KMS-11 (cell line): ENCODE results near the gene ELMOD3.

Experiments used
- H2AFZ ChIP-seq: fragments of 200-600 bp; sonication (generic); 2 replicates; pipeline ENCODE4 v1.6.1; 2016; ENCODE audit warnings: antibody characterized with exemption, mixed run types, low read depth
- H3K27ac ChIP-seq: fragments of 200-600 bp; sonication (generic); 2 replicates; pipeline ENCODE4 v1.6.1; 2016; ENCODE audit warnings: mild to moderate bottlenecking, mixed run types
- H3K27me3 ChIP-seq: fragments of 200-600 bp; sonication (generic); 2 replicates; pipeline ENCODE4 v1.6.1; 2017; ENCODE audit warnings: mild to moderate bottlenecking, low read depth, mixed run types, moderate library complexity; ENCODE audit not compliant: insufficient read depth
- H3K36me3 ChIP-seq: fragments of 200-600 bp; sonication (generic); 2 replicates; pipeline ENCODE4 v1.6.1; 2017; ENCODE audit warnings: mild to moderate bottlenecking, mixed run types; ENCODE audit not compliant: insufficient read depth
- H3K4me1 ChIP-seq: fragments of 200-600 bp; sonication (generic); 2 replicates; pipeline ENCODE4 v1.6.1; 2016; ENCODE audit warnings: mild to moderate bottlenecking, low read depth, mixed run types; ENCODE audit not compliant: poor library complexity, severe bottlenecking
- H3K4me2 ChIP-seq: fragments of 200-600 bp; sonication (generic); 2 replicates; pipeline ENCODE4 v1.7.0; 2016; ENCODE audit warnings: mild to moderate bottlenecking, mixed run types
- H3K4me3 ChIP-seq: fragments of 200-600 bp; sonication (generic); IDR thresholded peaks from 2 replicates; pipeline ENCODE4 v1.6.1; 2017; ENCODE audit warnings: low read depth, low read length, mixed read lengths; ENCODE audit not compliant: insufficient read depth
- H3K79me2 ChIP-seq: fragments of 200-600 bp; sonication (generic); 2 replicates; pipeline ENCODE4 v1.6.1; 2016; ENCODE audit warnings: low read depth, mixed run types; ENCODE audit not compliant: insufficient read depth
- H3K9ac ChIP-seq: fragments of 200-600 bp; sonication (generic); 2 replicates; pipeline ENCODE4 v1.6.1; 2016; ENCODE audit warnings: mild to moderate bottlenecking, mixed run types
- H4K20me1 ChIP-seq: fragments of 200-600 bp; sonication (generic); 2 replicates; pipeline ENCODE4 v1.6.1; 2016; ENCODE audit warnings: mild to moderate bottlenecking, mixed run types; ENCODE audit not compliant: insufficient read depth
- CTCF ChIP-seq: fragments of 200-600 bp; sonication (generic); conservative IDR thresholded peaks from 2 replicates; pipeline ENCODE4 v1.6.1; 2017; ENCODE audit warnings: low read depth, mild to moderate bottlenecking, antibody characterized with exemption, low read length, moderate library complexity, mixed read lengths

The ELMOD3 gene

GRCh38 chr2:85431570-85432205 lies 77.1 kb downstream of the ELMOD3 start:
- Histone ChIP-seq H3K4me1 (peaks cover 4% of the 10 kb centered on the region), H2AFZ (no peak overlapping the region), H3K27me3 (no peaks in the 10 kb centered on the region), H3K27ac (no peak overlapping the region), H3K4me2 (no peak overlapping the region), H3K4me3 (no peak overlapping the region), H3K9ac (no peak overlapping the region), H4K20me1 (no peaks in the 10 kb centered on the region), H3K36me3 (no peaks in the 10 kb centered on the region), H3K79me2 (no peaks in the 10 kb centered on the region)
- no peak for TF ChIP-seq CTCF

- H4K20me1 ChIP-seq: no peaks in the 10 kb centered on the region
- no peak for TF ChIP-seq CTCF
- no peak overlapping the region for H2AFZ ChIP-seq
- H3K4me3 ChIP-seq: no peak overlapping the region
- H3K27me3 ChIP-seq: no peaks in the 10 kb centered on the region
- H3K27ac ChIP-seq: no peak overlapping the region
- H3K36me3 ChIP-seq: no peaks in the 10 kb centered on the region
- no peak overlapping the region for H3K4me2 ChIP-seq
- no peaks in the 10 kb centered on the region for H3K79me2 ChIP-seq
- peaks cover 18% of the 10 kb centered on the region for H3K4me1 ChIP-seq
- H3K9ac ChIP-seq: no peak overlapping the region
Observed at GRCh38 chr2:85433511-85434089, 79.0 kb downstream of the ELMOD3 start.

- Histone ChIP-seq H3K4me2 (no peak overlapping the region), H3K9ac (no peak overlapping the region), H3K36me3 (no peaks in the 10 kb centered on the region), H4K20me1 (no peaks in the 10 kb centered on the region), H2AFZ (no peak overlapping the region), H3K4me3 (no peak overlapping the region), H3K79me2 (no peaks in the 10 kb centered on the region), H3K27me3 (no peaks in the 10 kb centered on the region), H3K27ac (no peak overlapping the region), H3K4me1 (peaks cover 20% of the 10 kb centered on the region)
- no peak for TF ChIP-seq CTCF
Observed at GRCh38 chr2:85434696-85435095, 80.1 kb downstream of the ELMOD3 start.

GRCh38 chr2:85435220-85435958 lies 80.8 kb downstream of the ELMOD3 start:
- Histone ChIP-seq H3K27ac (no peak overlapping the region), H4K20me1 (no peaks in the 10 kb centered on the region), H3K4me2 (no peak overlapping the region), H3K4me3 (no peak overlapping the region), H3K4me1 (peaks cover 20% of the 10 kb centered on the region), H3K27me3 (no peaks in the 10 kb centered on the region), H3K79me2 (no peaks in the 10 kb centered on the region), H3K36me3 (no peaks in the 10 kb centered on the region), H3K9ac (no peak overlapping the region), H2AFZ (no peak overlapping the region)
- TF ChIP-seq CTCF: no peak
